Duodenal mucosa (tissue), 2 donors: ENCODE results near the gene ANKRD9.
A peak's percentile ranks its signal among the peaks of the same experiment; 100 is the strongest.

ENCODE experiments used
- H3K27ac ChIP-seq: one replicate; pipeline ENCODE4 v1.7.0; 2013; ENCODE audit warnings: low read depth, low read length
- H3K27me3 ChIP-seq, 2 donors: one replicate each; pipeline ENCODE4 v1.7.0; 2013; ENCODE audit warnings: low read length in 2 of 2, control low read depth in 1 of 2; ENCODE audit not compliant: insufficient read depth in 2 of 2, control insufficient read depth in 1 of 2
- H3K36me3 ChIP-seq, 2 donors: one replicate each; pipeline ENCODE4 v1.7.0; 2013; ENCODE audit warnings: low read length in 2 of 2, control low read depth in 1 of 2; ENCODE audit not compliant: insufficient read depth in 2 of 2, control insufficient read depth in 1 of 2
- H3K4me1 ChIP-seq, 2 donors: one replicate each; pipeline ENCODE4 v1.7.0; 2013; ENCODE audit warnings: low read length in 2 of 2, control low read depth in 1 of 2; ENCODE audit not compliant: insufficient read depth in 2 of 2, control insufficient read depth in 1 of 2
- H3K4me3 ChIP-seq, 2 donors: one replicate each; pipeline ENCODE4 v1.7.0; 2013; ENCODE audit warnings: low read length in 2 of 2, low read depth in 1 of 2
- H3K9ac ChIP-seq, 2 donors: one replicate each; pipeline ENCODE4 v1.7.0; 2013; ENCODE audit warnings: low read length in 2 of 2, low read depth in 1 of 2
- H3K9me3 ChIP-seq, 2 donors: one replicate each; pipeline ENCODE4 v1.7.0; 2013; ENCODE audit warnings: low read length in 2 of 2, control low read depth in 1 of 2; ENCODE audit not compliant: control insufficient read depth in 1 of 2

The ANKRD9 gene

GRCh38 chr14:102537981-102538601 is 28.5 kb upstream of the ANKRD9 start:
- H3K27me3 ChIP-seq: no peaks in the 10 kb centered on the region
- peaks cover 0 to 5% of the 10 kb centered on the region in 2 donors for H3K4me1 ChIP-seq
- no peaks in the 10 kb centered on the region for H3K9me3 ChIP-seq
- H3K27ac ChIP-seq: no peak overlapping the region
- no peak overlapping the region for H3K9ac ChIP-seq
- H3K4me3 ChIP-seq: no peak overlapping the region
- H3K36me3 ChIP-seq: no peaks in the 10 kb centered on the region

- H3K27ac ChIP-seq: no peak overlapping the region
- no peaks in the 10 kb centered on the region for H3K27me3 ChIP-seq
- H3K9me3 ChIP-seq: no peaks in the 10 kb centered on the region
- no peak overlapping the region for H3K9ac ChIP-seq
- no peaks in the 10 kb centered on the region for H3K36me3 ChIP-seq
- H3K4me1 ChIP-seq: peaks cover 16 to 23% of the 10 kb centered on the region in 2 donors
- H3K4me3 ChIP-seq: no peak overlapping the region
These were observed 22.7 kb upstream of the ANKRD9 start for GRCh38 chr14:102532204-102532658.

GRCh38 chr14:102530828-102531478 is 21.4 kb upstream of the ANKRD9 start:
- Histone ChIP-seq H3K4me1 (peaks cover 18 to 23% of the 10 kb centered on the region in 2 donors), H3K4me3 (no peak overlapping the region), H3K36me3 (no peaks in the 10 kb centered on the region), H3K9ac (no peak overlapping the region), H3K27ac (peak overlapping the region; percentile 45), H3K27me3 (no peaks in the 10 kb centered on the region), H3K9me3 (no peaks in the 10 kb centered on the region)

- H3K9me3 ChIP-seq: no peaks in the 10 kb centered on the region
- no peak overlapping the region for H3K27ac ChIP-seq
- no peaks in the 10 kb centered on the region for H3K36me3 ChIP-seq
- no peaks in the 10 kb centered on the region for H3K27me3 ChIP-seq
- no peak overlapping the region for H3K4me3 ChIP-seq
- H3K4me1 ChIP-seq: peaks cover 33 to 34% of the 10 kb centered on the region in 2 donors
- no peak overlapping the region for H3K9ac ChIP-seq
These were observed 19.0 kb upstream of the ANKRD9 start for GRCh38 chr14:102528431-102529170.

- Histone ChIP-seq H3K9ac (peak overlapping the region; percentile 70 to 85), H3K27ac (no peak overlapping the region), H3K27me3 (no peaks in the 10 kb centered on the region), H3K4me1 (peaks cover 31% of the 10 kb centered on the region in 2 donors), H3K4me3 (peak overlapping the region in 1 of 2 donors; percentile 86), H3K36me3 (no peaks in the 10 kb centered on the region), H3K9me3 (no peaks in the 10 kb centered on the region)
These were observed 16.4 kb upstream of the ANKRD9 start for GRCh38 chr14:102525929-102526497.

DNA sequence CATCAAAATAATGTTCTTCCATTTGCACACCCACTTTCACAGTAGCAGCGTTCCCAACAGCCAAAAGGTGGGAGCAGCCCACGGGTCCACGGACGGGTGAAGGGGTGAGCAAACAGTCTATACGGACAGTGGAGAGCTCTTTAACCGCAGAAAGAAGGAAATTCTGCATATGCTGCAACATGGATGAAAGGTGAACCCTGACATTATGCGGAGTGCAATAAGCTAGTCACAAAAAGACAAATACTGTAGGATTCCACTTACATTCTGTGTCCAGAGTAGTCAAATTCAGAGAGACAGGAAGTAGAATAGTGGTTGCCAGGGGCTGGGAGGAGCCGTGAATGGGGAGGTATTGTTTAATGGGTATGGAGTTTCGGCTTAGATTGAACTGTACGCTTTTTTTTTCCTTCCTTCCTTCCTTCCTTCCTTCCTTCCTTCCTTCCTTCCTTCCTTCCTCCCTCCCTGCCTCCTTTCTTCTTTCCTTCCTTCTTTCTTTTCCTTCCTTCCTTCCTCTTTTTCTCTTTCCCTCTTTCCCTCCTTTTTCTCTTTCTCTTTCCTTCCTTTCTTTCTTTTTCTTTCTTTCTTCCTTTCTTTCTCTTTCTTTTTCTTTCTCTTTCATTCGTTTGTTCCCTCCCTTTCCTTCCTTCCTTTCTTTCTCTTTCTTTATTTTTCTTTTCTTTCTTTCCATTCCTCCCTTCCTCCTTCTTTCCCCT is 15.8 kb upstream of the ANKRD9 start:
- Histone ChIP-seq H3K27ac (peak overlapping the region; percentile 84), H3K9me3 (no peaks in the 10 kb centered on the region), H3K4me3 (peak overlapping the region; percentile 85 to 86), H3K27me3 (no peaks in the 10 kb centered on the region), H3K4me1 (peaks cover 27 to 31% of the 10 kb centered on the region in 2 donors), H3K36me3 (no peaks in the 10 kb centered on the region), H3K9ac (peak overlapping the region; percentile 70 to 85)

GRCh38 chr14:102524451-102525218 is 15.1 kb upstream of the ANKRD9 start:
- H3K9ac ChIP-seq: peak overlapping the region; percentile 70 to 85
- peak overlapping the region; percentile 85 to 86 for H3K4me3 ChIP-seq
- H3K4me1 ChIP-seq: peaks cover 27 to 28% of the 10 kb centered on the region in 2 donors
- peak overlapping the region; percentile 84 for H3K27ac ChIP-seq
- H3K36me3 ChIP-seq: no peaks in the 10 kb centered on the region
- H3K27me3 ChIP-seq: no peaks in the 10 kb centered on the region
- H3K9me3 ChIP-seq: no peaks in the 10 kb centered on the region

DNA sequence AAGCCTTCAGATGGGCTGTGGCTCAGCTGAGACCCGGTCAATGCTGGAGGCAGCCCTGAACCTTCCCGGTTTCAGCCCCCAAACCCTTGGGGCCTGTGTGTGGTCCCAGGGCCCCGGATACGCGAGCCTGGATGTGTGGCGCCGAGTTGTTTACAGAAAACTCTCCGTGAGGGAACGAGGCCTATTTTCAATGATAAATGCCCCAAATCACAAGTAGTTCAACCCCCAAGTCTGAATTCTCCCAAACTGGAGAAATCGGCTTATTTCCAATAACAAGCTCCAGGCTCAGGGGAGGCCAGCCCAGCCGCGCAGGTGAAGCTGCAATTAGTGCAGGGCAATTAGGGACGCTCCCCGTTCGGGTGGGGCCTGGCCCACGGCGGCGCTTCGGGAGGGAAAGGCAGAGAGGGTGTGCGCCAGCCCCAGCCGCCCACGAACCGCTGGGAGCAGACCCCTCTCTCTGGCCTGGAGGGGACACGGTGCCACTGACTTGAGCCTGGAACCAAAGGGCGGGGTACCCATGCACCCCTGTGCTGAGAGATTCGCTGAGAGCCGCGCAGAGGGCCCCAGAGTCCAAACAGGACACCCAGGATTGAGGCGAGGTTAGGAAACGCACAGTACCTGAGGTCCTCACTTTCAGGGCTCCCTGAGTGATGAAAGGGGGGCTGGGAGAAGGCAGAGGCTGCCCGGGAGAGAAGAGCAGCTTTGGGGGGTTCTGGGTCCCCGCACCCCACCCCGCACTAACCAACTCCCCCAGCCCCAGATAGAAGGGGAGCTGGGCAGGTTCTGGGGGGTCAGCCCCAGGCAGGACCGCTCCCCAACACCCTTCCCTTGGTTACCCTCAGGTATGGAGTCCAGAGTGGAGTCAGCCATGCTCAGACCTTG is 14.2 kb upstream of the ANKRD9 start:
- no peaks in the 10 kb centered on the region for H3K27me3 ChIP-seq
- H3K4me1 ChIP-seq: peaks cover 27 to 28% of the 10 kb centered on the region in 2 donors
- no peaks in the 10 kb centered on the region for H3K9me3 ChIP-seq
- H3K36me3 ChIP-seq: no peaks in the 10 kb centered on the region
- peak overlapping the region; percentile 57 to 85 for H3K4me3 ChIP-seq
- H3K27ac ChIP-seq: peak overlapping the region; percentile 64
- peak overlapping the region; percentile 56 to 70 for H3K9ac ChIP-seq
